GM12878 (cell line): ENCODE measurements around the gene NRBP1. TPM values are rescaled to one million over a fixed set of nuclear protein-coding genes. Genes with fewer than 3 reads are reported as not detected.

ENCODE experiments used
- ATF7 ChIP-seq: fragments of 450-650 bp; IDR thresholded peaks from 2 replicates; pipeline ENCODE4 v1.6.1; 2016; ENCODE audit warnings: low read depth, mild to moderate bottlenecking
- BACH1 ChIP-seq: fragments of 450-650 bp; IDR thresholded peaks from 2 replicates; pipeline ENCODE4 v1.6.1; 2017; ENCODE audit warnings: mild to moderate bottlenecking, borderline replicate concordance
- DPF2 ChIP-seq: fragments of 450-650 bp; IDR thresholded peaks from 2 replicates; pipeline ENCODE4 v1.6.1; 2017; ENCODE audit warnings: mild to moderate bottlenecking
- GATAD2B ChIP-seq: fragments of 450-650 bp; conservative IDR thresholded peaks from 2 replicates; pipeline ENCODE4 v1.6.1; 2017; ENCODE audit warnings: low read depth, mild to moderate bottlenecking, moderate library complexity
- HDGF ChIP-seq: fragments of 450-650 bp; IDR thresholded peaks from 2 replicates; pipeline ENCODE4 v1.6.1; 2016; ENCODE audit warnings: antibody characterized with exemption
- IKZF1 ChIP-seq: fragments of 450-650 bp; conservative IDR thresholded peaks from 2 replicates; pipeline ENCODE4 v1.6.1; 2017; ENCODE audit warnings: antibody characterized with exemption, mild to moderate bottlenecking
- IRF3 ChIP-seq: fragments of 450-650 bp; IDR thresholded peaks from 2 replicates; pipeline ENCODE4 v1.6.1; 2014; ENCODE audit warnings: mild to moderate bottlenecking
- MLLT1 ChIP-seq: fragments of 450-650 bp; IDR thresholded peaks from 2 replicates; pipeline ENCODE4 v1.6.1; 2016; ENCODE audit warnings: mild to moderate bottlenecking
- NBN ChIP-seq: fragments of 450-650 bp; IDR thresholded peaks from 2 replicates; pipeline ENCODE4 v1.6.1; 2016
- NFIC ChIP-seq: IDR thresholded peaks from 2 replicates; pipeline ENCODE4 v1.6.1; 2012; ENCODE audit warnings: low read depth, mild to moderate bottlenecking, inconsistent platforms, low read length, moderate library complexity
- NKRF ChIP-seq: fragments of 450-650 bp; conservative IDR thresholded peaks from 2 replicates; pipeline ENCODE4 v1.6.1; 2017; ENCODE audit warnings: mild to moderate bottlenecking, moderate library complexity
- POLR2A ChIP-seq: IDR thresholded peaks from 2 replicates; pipeline ENCODE4 v1.6.1; 2011; ENCODE audit warnings: low read depth, mild to moderate bottlenecking, low read length
- POLR2AphosphoS2 ChIP-seq: IDR thresholded peaks from 2 replicates; pipeline ENCODE4 v1.6.1; 2011; ENCODE audit warnings: low read depth, mild to moderate bottlenecking, low read length, improper control_type of control experiment, moderate library complexity
- POLR2AphosphoS5 ChIP-seq: IDR thresholded peaks from 2 replicates; pipeline ENCODE4 v1.6.1; 2011; ENCODE audit warnings: mild to moderate bottlenecking, low read length, inconsistent platforms
- POU2F2 ChIP-seq: IDR thresholded peaks from 3 replicates; pipeline ENCODE4 v1.6.1; 2011; ENCODE audit warnings: low read depth, mild to moderate bottlenecking, low read length, borderline replicate concordance
- RFX5 ChIP-seq: IDR thresholded peaks from 2 replicates; pipeline ENCODE4 v1.6.1; 2011; ENCODE audit warnings: low read depth, low read length, improper control_type of control experiment
- RUNX3 ChIP-seq: IDR thresholded peaks from 2 replicates; pipeline ENCODE4 v1.6.1; 2012; ENCODE audit warnings: low read length, inconsistent platforms
- SIN3A ChIP-seq: IDR thresholded peaks from 2 replicates; pipeline ENCODE4 v1.6.1; 2012; ENCODE audit warnings: low read depth, low read length, improper control_type of control experiment
- SMARCA5 ChIP-seq: fragments of 450-650 bp; IDR thresholded peaks from 2 replicates; pipeline ENCODE4 v1.6.1; 2017; ENCODE audit warnings: mild to moderate bottlenecking
- SRF ChIP-seq, 2 experiments: IDR thresholded peaks; 2 replicates each; pipeline ENCODE4 v1.6.1; 2011; ENCODE audit warnings: low read depth in 2 of 2, low read length in 2 of 2, mild to moderate bottlenecking in 1 of 2, moderate library complexity in 1 of 2
- TCF3 ChIP-seq: IDR thresholded peaks from 2 replicates; pipeline ENCODE4 v1.6.1; 2012; ENCODE audit warnings: low read depth, mild to moderate bottlenecking, low read length, borderline replicate concordance; ENCODE audit not compliant: insufficient read depth
- YBX1 ChIP-seq: fragments of 450-650 bp; IDR thresholded peaks from 2 replicates; pipeline ENCODE4 v1.6.1; 2016; ENCODE audit warnings: antibody characterized with exemption
- YY1 ChIP-seq: IDR thresholded peaks from 2 replicates; pipeline ENCODE4 v1.6.1; 2011; ENCODE audit warnings: low read depth, mild to moderate bottlenecking, low read length
- ZNF622 ChIP-seq: fragments of 450-650 bp; IDR thresholded peaks from 2 replicates; pipeline ENCODE4 v1.6.1; 2017; ENCODE audit warnings: mild to moderate bottlenecking, inconsistent platforms
- polyA plus RNA-seq, 11 experiments: library from polyadenylated mRNA; depleted of rRNA in 4 of 11; unstranded in 6 of 11; stranded (reverse) in 5 of 11; fragments of >200 nt; fragmentation: Nextera tagmentation in 4 of 11; fragmentation: Illumina TruSeq in 1 of 11; extraction: Ambion mirVana in 4 of 11; extraction: Trizol in 1 of 11; gene quantifications; 1 replicate in 1 of 11; 2 replicates in 10 of 11; pipeline versions ENCODE4 v1.2.1 to v1.2.3, GENCODE V29; 2011 to 2016; ENCODE audit warnings: inconsistent platforms in 2 of 11, missing spikeins in 2 of 11, low read depth in 1 of 11
- total RNA-seq, 4 experiments: library from RNA; depleted of rRNA in 3 of 4; stranded (reverse); fragments of >200 nt in 3 of 4; fragmentation: Illumina TruSeq in 1 of 4; extraction: Trizol in 1 of 4; gene quantifications; 2 replicates each; pipeline versions ENCODE4 v1.2.1 to v1.2.3, GENCODE V29; 2013 to 2021

The NRBP1 gene
- total and polyA plus RNA-seq, 10 of the 15 experiments (the other 5 are each of a cell fraction or from before 2014, with no cell fraction given): 5.7 to 136 (median 66.1) TPM

- 0 out of 2 replicates have a peak, but pooled peaks have one; percentile 41 for TF ChIP-seq SIN3A
- 0 out of 2 replicates have a peak, but pooled peaks have one; percentile 63 for TF ChIP-seq NBN
- peak; percentile 72; the same call in 1 of the 2 replicates for TF ChIP-seq IKZF1
- TF ChIP-seq YBX1: no peak
- TF ChIP-seq DPF2: peak; percentile 62; the same call in 1 of the 2 replicates
- 0 out of 2 replicates have a peak, but pooled peaks have one; percentile 67 for TF ChIP-seq RFX5
- TF ChIP-seq SMARCA5: peak; percentile 17; the same call in 1 of the 2 replicates
- peak; percentile 44; the same call in 1 of the 2 replicates for TF ChIP-seq MLLT1
- peak; percentile 77 for TF ChIP-seq HDGF
- 0 out of 2 replicates have a peak, but pooled peaks have one; percentile 11 for TF ChIP-seq RUNX3
- peak; percentile 72 for TF ChIP-seq NKRF
- TF ChIP-seq POU2F2: peak; percentile 38; the same call in 1 of the 3 replicates
- TF ChIP-seq POLR2A: peak; percentile 93
- TF ChIP-seq NFIC: no peak
- peak; percentile 44; the same call in 1 of the 2 replicates for TF ChIP-seq ATF7
- no peak for TF ChIP-seq IRF3
- TF ChIP-seq ZNF622: peak; percentile 48; the same call in 1 of the 2 replicates
- peak; percentile 56; the same call in 1 of the 2 replicates for TF ChIP-seq GATAD2B
- 0 out of 4 replicates have a peak, but pooled peaks of 1 of the 2 experiments have one; percentile 11 for TF ChIP-seq SRF (IDR thresholded peaks at IDR 0.05; ENCODE audit: low read depth in 2 of 2, low read length in 2 of 2)
- peak; percentile 86 for TF ChIP-seq POLR2AphosphoS5
- peak; percentile 91 for TF ChIP-seq YY1
- TF ChIP-seq POLR2AphosphoS2: peak; percentile 76
- 0 out of 2 replicates have a peak, but pooled peaks have one; percentile 45 for TF ChIP-seq BACH1
- TF ChIP-seq TCF3: peak; percentile 66; the same call in 1 of the 2 replicates
These were observed at the start of gene NRBP1 (continued) for GRCh38 chr2:27428213-27428977.
